Endothelial cell of umbilical vein (primary cell): ENCODE data around the gene CELA2B. TPM values are rescaled to one million over a fixed set of nuclear protein-coding genes. Genes with fewer than 3 reads are reported as not detected.
"Not testable (repeated sequence)": the region's sequence is repeated elsewhere in the genome, so short reads cannot be mapped to it uniquely, and the experiment has no call there.

Source experiments
- BruUV-seq: library from RNA; stranded (reverse); fragments of 400-500 nt; replicated peaks from 2 replicates; lab custom pipeline; 2021; lab: Mats Ljungman, UMichigan
- CTCF ChIA-PET: fragments of 300-600, 350-600 bp; sonication (Branson Sonifier 250); formaldehyde crosslinking; loops from one replicate; lab custom pipeline; 2021; ENCODE audit warnings: antibody characterized with exemption, inconsistent platforms; lab: Charles Lee
- POLR2A ChIA-PET: fragments of 300-600, 350-600 bp; sonication (Branson Sonifier 250); formaldehyde crosslinking; loops from one replicate; lab custom pipeline; 2021; ENCODE audit warnings: antibody characterized with exemption, inconsistent platforms; lab: Charles Lee
- DNase-seq: peaks from one replicate; pipeline ENCODE4 v3.0.0-alpha.2; 2011; ENCODE audit warnings: low read depth, low spot score
- FAIRE-seq: peaks from 2 replicates; lab custom pipeline; 2011; peaks lifted over from hg19 to GRCh38; lab: Jason Lieb, UNC
- H2AFZ ChIP-seq: 2 replicates; pipeline ENCODE4 v1.6.0; 2012; ENCODE audit warnings: low read depth, low read length, control low read depth, inconsistent platforms
- H3K27ac ChIP-seq: 2 replicates; pipeline ENCODE4 v1.5.1; 2011; ENCODE audit warnings: low read depth, mild to moderate bottlenecking, control low read depth, low read length, moderate library complexity; ENCODE audit not compliant: insufficient read depth
- H3K27me3 ChIP-seq, 2 experiments: 2 replicates each; pipeline versions ENCODE4 v1.6.0 to v1.6.1; 2011; ENCODE audit warnings: low read length in 2 of 2, mixed read lengths in 1 of 2; ENCODE audit not compliant: control insufficient read depth in 2 of 2, insufficient read depth in 2 of 2
- H3K36me3 ChIP-seq, 2 experiments: 2 replicates in 1 of 2; 3 replicates in 1 of 2; pipeline ENCODE4 v1.5.1; 2011; ENCODE audit warnings: low read length in 2 of 2, mild to moderate bottlenecking in 1 of 2, moderate library complexity in 1 of 2; ENCODE audit not compliant: control insufficient read depth in 2 of 2, insufficient read depth in 2 of 2; ENCODE audit errors: extremely low read depth in 1 of 2
- H3K4me1 ChIP-seq: 3 replicates; pipeline ENCODE4 v1.5.1; 2011; ENCODE audit warnings: mild to moderate bottlenecking, low read length; ENCODE audit not compliant: control insufficient read depth, insufficient read depth; ENCODE audit errors: extremely low read depth
- H3K4me2 ChIP-seq: 2 replicates; pipeline ENCODE4 v1.6.1; 2011; ENCODE audit warnings: low read length, control low read depth, mixed read lengths; ENCODE audit not compliant: insufficient read depth
- H3K4me3 ChIP-seq, 3 experiments: fragments of 200-600 bp in 1 of 3; sonication (generic), shearing (Covaris generic) in 1 of 3; replicated peaks in 1 of 3; 2 replicates each; pipeline ENCODE4 v1.5.1; 2011 to 2016; ENCODE audit warnings: control low read depth in 3 of 3, low read length in 3 of 3, mild to moderate bottlenecking in 2 of 3, inconsistent platforms in 1 of 3, low read depth in 1 of 3, moderate library complexity in 1 of 3; ENCODE audit not compliant: insufficient read depth in 1 of 3
- H3K79me2 ChIP-seq: 2 replicates; pipeline ENCODE4 v1.6.0; 2012; ENCODE audit warnings: low read length, inconsistent platforms; ENCODE audit not compliant: control insufficient read depth, insufficient read depth
- H3K9ac ChIP-seq: replicated peaks from 2 replicates; pipeline ENCODE3; 2011; ENCODE audit warnings: low read length, control low read depth; ENCODE audit not compliant: insufficient read depth; ENCODE audit errors: extremely low read depth
- H3K9me1 ChIP-seq: replicated peaks from 3 replicates; pipeline ENCODE4 v1.6.0; 2011; ENCODE audit warnings: mild to moderate bottlenecking, low read length; ENCODE audit not compliant: control insufficient read depth, insufficient read depth; ENCODE audit errors: extremely low read depth
- H3K9me3 ChIP-seq: replicated peaks from 2 replicates; pipeline ENCODE4 v1.5.1; 2012; ENCODE audit warnings: low read length, inconsistent platforms; ENCODE audit not compliant: control insufficient read depth, insufficient read depth
- H4K20me1 ChIP-seq: replicated peaks from 2 replicates; pipeline ENCODE3; 2011; ENCODE audit warnings: mild to moderate bottlenecking, low read length; ENCODE audit not compliant: control insufficient read depth, insufficient read depth; ENCODE audit errors: extremely low read depth
- CTCF ChIP-seq, 2 donors: IDR thresholded peaks; 1 replicate in 1 of 2; 2 replicates in 1 of 2; pipeline ENCODE4 v1.5.1; 2011; ENCODE audit warnings: low read length in 2 of 2, mild to moderate bottlenecking in 2 of 2, moderate library complexity in 2 of 2, control low read depth in 1 of 2, inconsistent platforms in 1 of 2, low read depth in 1 of 2; ENCODE audit not compliant: insufficient read depth in 1 of 2; ENCODE audit errors: extremely low read depth in 1 of 2
- EZH2 ChIP-seq: IDR thresholded peaks from 2 replicates; pipeline ENCODE4 v1.6.1; 2012; ENCODE audit warnings: borderline replicate concordance, low read depth, mild to moderate bottlenecking, moderate library complexity, low read length, inconsistent platforms; ENCODE audit not compliant: severe bottlenecking
- FOS ChIP-seq: IDR thresholded peaks from 2 replicates; pipeline ENCODE4 v1.6.1; 2011; ENCODE audit warnings: mild to moderate bottlenecking, low read length, moderate library complexity, borderline replicate concordance; ENCODE audit not compliant: insufficient read depth
- GATA2 ChIP-seq: IDR thresholded peaks from 2 replicates; pipeline ENCODE4 v1.7.0; 2011; ENCODE audit warnings: low read depth, mild to moderate bottlenecking, moderate library complexity, mixed read lengths, low read length; ENCODE audit not compliant: insufficient read length, insufficient read depth
- JUN ChIP-seq: IDR thresholded peaks from 2 replicates; pipeline ENCODE4 v1.6.1; 2011; ENCODE audit warnings: borderline replicate concordance, low read depth; ENCODE audit not compliant: insufficient read length, insufficient read depth
- MAX ChIP-seq: IDR thresholded peaks from 2 replicates; pipeline ENCODE4 v1.6.1; 2011; ENCODE audit not compliant: insufficient read depth, insufficient read length
- MYC ChIP-seq: IDR thresholded peaks from one replicate; pipeline ENCODE4 v1.6.1; 2011; ENCODE audit warnings: mild to moderate bottlenecking, low read depth, low read length
- POLR2A ChIP-seq: IDR thresholded peaks from 2 replicates; pipeline ENCODE4 v1.6.1; 2012; ENCODE audit warnings: low read depth, mild to moderate bottlenecking, control low read depth, low read length
- POLR2AphosphoS5 ChIP-seq: IDR thresholded peaks from 2 replicates; pipeline ENCODE4 v1.6.1; 2012; ENCODE audit warnings: low read depth, mild to moderate bottlenecking, control low read depth, low read length, moderate library complexity; ENCODE audit not compliant: insufficient read depth
- dilution Hi-C: fragments of 300-500 bp; cut with MboI; formaldehyde crosslinking; loops from one replicate; pipeline ENCODE4 v1.15.0; 2019; ENCODE audit warnings: low sequenced_read_pairs; ENCODE audit not compliant: extremely low pct_ligation_motif_present
- intact Hi-C: fragments of 100-400 bp; cut with micrococcal nuclease; formaldehyde crosslinking; loops from one replicate; pipeline ENCODE4 v1.10.0; 2022
- polyA plus RNA-seq, 4 experiments: library from polyadenylated mRNA; depleted of rRNA in 3 of 4; stranded (reverse) in 3 of 4; unstranded in 1 of 4; fragments of >200 nt; gene quantifications; 2 replicates each; pipeline versions ENCODE4 v1.2.1 to v1.2.3, GENCODE V29; 2011 to 2012; ENCODE audit warnings: missing spikeins in 1 of 4
- total RNA-seq: library from RNA; stranded (reverse); gene quantifications from 2 replicates; pipeline ENCODE4 v1.2.3, GENCODE V29; 2021

CELA2B gene
- total and polyA plus RNA-seq, 2 donors (not counting 3 experiments of a cell fraction or from before 2014, with no cell fraction given) = not detected

GRCh38 chr1:15469361-15469760, 6.5 kb upstream of the CELA2B start:
- POLR2A ChIA-PET = no interaction called here
- no peak for FAIRE-seq
- CTCF ChIA-PET = no interaction called here

GRCh38 chr1:15469821-15470448, 6.0 kb upstream of the CELA2B start:
- H3K27me3 ChIP-seq, H3K9ac ChIP-seq, H2AFZ ChIP-seq, intact Hi-C loops, CTCF ChIA-PET, POLR2A ChIA-PET, dilution Hi-C loops, H3K4me2 ChIP-seq, DNase-seq, H3K79me2 ChIP-seq, H3K9me1 ChIP-seq, H4K20me1 ChIP-seq, FAIRE-seq, H3K27ac ChIP-seq, H3K9me3 ChIP-seq, H3K4me3 ChIP-seq, H3K36me3 ChIP-seq, H3K4me1 ChIP-seq, BruUV-seq: not testable (repeated sequence)

More at GRCh38 chr1:15469361-15469760, 6.5 kb upstream of the CELA2B start:
- Histone ChIP-seq H4K20me1 (no peaks in the 10 kb centered on the region), H3K4me3 (no peak overlapping the region), H2AFZ (no peak overlapping the region), H3K4me1 (no peaks in the 10 kb centered on the region), H3K4me2 (no peak overlapping the region), H3K9me1 (no peaks in the 10 kb centered on the region), H3K27me3 (no peaks in the 10 kb centered on the region), H3K79me2 (no peaks in the 10 kb centered on the region), H3K36me3 (no peaks in the 10 kb centered on the region), H3K9ac (no peak overlapping the region), H3K27ac (no peak overlapping the region), H3K9me3 (no peaks in the 10 kb centered on the region)
- dilution Hi-C loops (no loop called here), intact Hi-C loops (no loop called here)
- no TSS peak for BruUV-seq
- no peak for DNase-seq
- TF ChIP-seq MAX (no peak), CTCF (IDR thresholded peaks at IDR 0.05; ENCODE audit: extremely low read depth in 1 of 2, insufficient read depth in 1 of 2, low read depth in 1 of 2, low read length in 2 of 2) (no peak), POLR2AphosphoS5 (no peak), EZH2 (no peak), JUN (no peak), GATA2 (no peak), FOS (no peak), POLR2A (no peak), MYC (no peak)

GRCh38 chr1:15471067-15471466, 4.8 kb upstream of the CELA2B start:
- H3K27me3 ChIP-seq, H3K9ac ChIP-seq, intact Hi-C loops, H3K27ac ChIP-seq, CTCF ChIA-PET, H3K4me3 ChIP-seq, H3K79me2 ChIP-seq, H3K36me3 ChIP-seq, H3K9me3 ChIP-seq, H4K20me1 ChIP-seq, BruUV-seq, H3K4me1 ChIP-seq, dilution Hi-C loops, FAIRE-seq, DNase-seq, H3K4me2 ChIP-seq, POLR2A ChIA-PET, H3K9me1 ChIP-seq, H2AFZ ChIP-seq: not testable (repeated sequence)
